Skin of body (tissue), 2 donors: ENCODE measurements around the gene THSD4. TPM values are rescaled to one million over a fixed set of nuclear protein-coding genes. Genes with fewer than 3 reads are reported as not detected.

Experiments
- DNase-seq: peaks from one replicate; lab custom pipeline; 2025; lab: John Stamatoyannopoulos, UW
- total RNA-seq: library from RNA; depleted of rRNA; stranded (reverse); fragments of >200 nt; gene quantifications from one replicate; pipeline ENCODE4 v1.2.3, GENCODE V29; 2014

The THSD4 gene
- total RNA-seq, 1 donor from 2014 or later: 24.3 TPM

- no peak for DNase-seq
Observed at GRCh38 chr15:71773206-71773859, 658.1 kb downstream of the THSD4 start.

- DNase-seq: no peak
Observed at GRCh38 chr15:71775856-71776255, 660.6 kb downstream of the THSD4 start.

- DNase-seq: no peak
Observed at GRCh38 chr15:71776304-71776703, 661.0 kb downstream of the THSD4 start.

GRCh38 chr15:71777216-71777943 lies 662.1 kb downstream of the THSD4 start:
- DNase-seq: no peak

GRCh38 chr15:71779073-71779797 lies 664.0 kb downstream of the THSD4 start:
- DNase-seq: no peak

GRCh38 chr15:71780115-71780976 lies 665.1 kb downstream of the THSD4 start:
- DNase-seq: no peak

DNA sequence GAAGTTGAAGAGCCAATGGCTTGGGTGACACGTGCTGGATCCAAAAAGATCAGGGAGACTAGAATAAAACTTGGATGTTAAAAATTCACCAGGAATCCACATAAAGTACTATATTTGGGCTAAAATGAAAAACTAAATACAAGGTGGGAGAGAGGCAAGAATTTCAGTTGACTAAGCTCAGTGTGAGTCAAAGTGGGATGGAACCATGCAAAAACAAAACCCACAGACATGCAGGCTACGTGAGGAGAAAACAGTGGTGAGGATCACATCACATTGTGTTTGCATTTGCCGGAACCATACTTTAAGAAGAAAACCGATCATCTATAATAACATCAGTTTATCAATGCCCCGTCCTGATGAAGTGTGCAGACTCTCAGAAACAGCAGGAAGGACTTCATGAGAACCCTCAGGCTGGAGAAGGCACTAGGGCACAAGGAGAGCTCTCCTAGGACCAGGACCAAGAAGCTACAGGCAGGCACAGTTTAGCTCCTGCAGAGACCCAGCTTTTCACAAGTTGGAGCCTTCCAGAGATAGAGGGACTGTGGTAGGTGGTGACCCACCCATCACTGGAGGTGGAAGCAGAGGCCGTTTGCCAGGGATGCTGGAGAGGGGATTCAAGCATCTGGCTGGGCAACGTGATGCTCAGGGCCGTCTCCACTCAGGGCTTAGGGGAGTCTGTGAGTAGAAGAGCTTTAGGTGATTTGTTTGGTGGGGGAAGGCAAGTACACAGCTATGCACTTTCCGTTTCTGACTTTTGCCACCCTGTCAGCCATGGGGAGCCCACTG lies 666.1 kb downstream of the THSD4 start:
- DNase-seq: no peak

DNA sequence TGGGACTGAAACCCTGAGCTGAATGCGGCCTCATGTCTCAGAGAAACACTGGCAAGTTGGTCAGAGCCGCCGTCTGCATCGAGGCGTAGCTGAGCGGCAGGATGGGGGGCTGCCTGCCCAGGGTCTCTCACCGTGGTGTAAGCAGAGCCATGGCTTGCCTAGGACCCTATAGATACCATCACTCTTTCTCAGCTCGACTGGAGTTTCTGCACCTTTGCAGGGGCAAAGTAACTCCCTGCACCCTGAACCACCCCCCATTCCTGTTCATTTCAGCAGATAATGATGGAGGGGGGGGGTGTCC lies 666.6 kb downstream of the THSD4 start:
- DNase-seq: no peak

DNA sequence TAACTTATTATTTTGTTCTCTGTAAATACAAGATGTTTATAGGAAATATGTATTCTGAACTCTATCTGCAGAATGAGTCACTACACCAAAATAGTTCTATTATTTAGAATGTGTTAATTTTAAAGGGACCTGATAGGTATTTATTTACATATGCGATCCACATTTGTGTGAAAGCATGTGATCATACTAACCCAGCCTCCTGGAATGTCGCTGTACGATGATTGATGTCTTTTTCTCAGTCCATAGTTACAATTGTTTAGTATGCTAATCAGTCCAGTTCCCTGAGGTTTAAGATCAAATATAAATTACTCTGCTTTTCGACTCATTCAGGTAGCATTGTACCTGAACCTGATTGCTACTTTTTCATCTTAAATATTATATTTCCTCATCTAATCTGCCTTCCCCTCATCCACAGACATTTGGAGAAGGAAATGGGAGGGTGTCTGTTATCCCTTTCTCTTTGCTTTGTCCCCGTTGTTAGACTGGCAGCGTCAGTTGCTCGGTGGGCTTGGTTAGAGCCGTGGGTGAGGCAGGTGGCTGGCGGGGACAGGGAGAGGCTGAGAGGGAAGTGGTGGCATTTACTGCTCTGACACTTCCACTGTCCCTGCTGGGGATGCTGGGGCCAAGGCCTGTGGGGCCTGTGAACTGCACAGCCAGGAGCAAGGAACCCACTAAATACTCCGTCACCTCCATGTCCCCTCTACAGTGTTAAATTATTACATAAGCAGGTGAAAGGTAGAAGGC lies 667.3 kb downstream of the THSD4 start:
- no peak for DNase-seq

- no peak for DNase-seq
Observed at GRCh38 chr15:71784719-71785118, 669.4 kb downstream of the THSD4 start.

DNA sequence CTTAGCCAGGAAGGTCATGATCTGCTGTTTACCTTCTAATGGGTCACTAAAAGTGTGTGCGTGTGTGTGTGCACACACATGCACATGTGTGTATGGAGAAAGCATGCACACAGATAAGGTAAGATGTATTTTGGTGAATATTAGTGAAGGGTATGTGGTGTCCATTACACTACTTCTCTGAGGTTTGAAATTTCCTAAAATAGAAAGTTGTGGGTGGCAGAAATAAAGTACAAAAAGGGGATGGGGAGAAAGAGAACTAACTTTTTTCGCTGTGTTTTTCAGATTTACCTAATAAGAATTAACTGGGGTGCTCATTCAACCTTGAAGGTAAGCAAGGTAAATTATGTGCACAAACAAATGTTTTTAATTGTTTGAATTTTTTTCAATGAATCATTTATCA lies 670.7 kb downstream of the THSD4 start:
- DNase-seq: no peak

GRCh38 chr15:71786673-71787072 lies 671.4 kb downstream of the THSD4 start:
- no peak for DNase-seq

- DNase-seq: no peak
Observed at GRCh38 chr15:71788646-71789579, 673.6 kb downstream of the THSD4 start.

DNA sequence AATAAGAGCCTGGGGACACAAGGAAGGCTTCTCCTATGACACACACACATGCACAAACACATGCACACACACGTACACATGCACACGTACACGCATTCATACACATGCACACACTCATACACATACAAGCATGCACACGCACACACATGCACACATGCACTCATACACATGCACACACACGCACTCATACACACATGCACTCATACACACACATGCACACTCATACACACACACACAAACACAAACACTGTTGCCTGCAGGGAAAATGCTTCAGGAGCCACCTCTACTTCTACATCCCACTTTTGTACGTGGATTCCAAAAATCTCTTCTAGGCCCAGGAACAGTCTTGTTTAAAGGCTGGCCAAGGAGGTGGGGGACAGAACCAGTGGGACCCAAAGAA lies 674.3 kb downstream of the THSD4 start:
- no peak for DNase-seq

DNA sequence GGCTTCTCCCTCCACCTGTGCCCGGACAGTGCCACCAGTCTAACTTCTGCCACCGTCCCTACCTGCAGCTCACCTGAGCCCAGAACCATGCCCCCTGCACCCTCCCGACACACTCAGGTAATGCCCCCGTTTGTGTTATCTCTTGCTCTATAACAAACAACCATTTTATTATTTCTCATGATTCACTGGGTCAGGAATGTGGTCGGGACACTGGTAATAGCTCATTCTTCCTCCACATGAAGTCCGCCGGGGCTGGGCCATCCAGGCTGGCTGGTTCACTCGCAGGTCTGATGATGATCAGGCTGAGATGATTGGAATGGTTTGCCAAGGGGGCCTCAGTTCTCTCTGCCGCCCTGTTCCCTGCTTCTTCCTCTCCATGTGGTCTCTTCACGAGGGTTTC lies 674.8 kb downstream of the THSD4 start:
- no peak for DNase-seq

DNA sequence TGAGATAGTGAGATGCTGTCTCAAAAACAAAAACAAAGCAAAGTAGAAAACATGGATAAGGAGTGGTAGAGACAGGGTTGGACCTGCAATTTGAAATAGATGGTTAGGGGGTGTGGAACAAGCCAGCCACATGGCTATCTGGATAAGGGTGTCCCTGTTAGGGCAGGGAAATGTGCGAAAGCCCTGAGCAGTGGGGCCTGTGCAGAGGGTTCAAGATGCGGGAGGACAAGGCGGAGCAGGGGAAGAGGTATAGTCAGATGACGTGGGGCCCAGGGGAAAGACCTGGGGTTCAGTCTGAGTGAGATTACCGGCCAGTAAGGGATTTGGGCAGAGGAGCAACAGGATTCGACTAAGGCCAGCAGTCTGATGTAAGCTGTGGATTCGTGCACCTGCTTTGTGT lies 676.7 kb downstream of the THSD4 start:
- no peak for DNase-seq

GRCh38 chr15:71792521-71792920 lies 677.2 kb downstream of the THSD4 start:
- DNase-seq: no peak

- no peak for DNase-seq
Observed at GRCh38 chr15:71798641-71799040, 683.4 kb downstream of the THSD4 start.

- DNase-seq: no peak
Observed at GRCh38 chr15:71800190-71800589, 684.9 kb downstream of the THSD4 start.
